GM12875 (cell line): ENCODE data around the gene PILRA.
"Not testable (repeated sequence)": the region's sequence is repeated elsewhere in the genome, so short reads cannot be mapped to it uniquely, and the experiment has no call there.

ENCODE experiments used
- H3K4me3 ChIP-seq: one replicate; pipeline ENCODE4 v1.5.1; 2011; ENCODE audit warnings: low read depth, low read length, control low read depth
- TF ChIP-seq, protein P1 (sequence below): IDR thresholded peaks from 2 replicates; pipeline ENCODE4 v1.5.1; 2011; ENCODE audit warnings: low read depth, mild to moderate bottlenecking, control low read depth, inconsistent platforms, low read length, moderate library complexity, borderline replicate concordance; ENCODE audit not compliant: insufficient read depth

The PILRA gene

DNA sequence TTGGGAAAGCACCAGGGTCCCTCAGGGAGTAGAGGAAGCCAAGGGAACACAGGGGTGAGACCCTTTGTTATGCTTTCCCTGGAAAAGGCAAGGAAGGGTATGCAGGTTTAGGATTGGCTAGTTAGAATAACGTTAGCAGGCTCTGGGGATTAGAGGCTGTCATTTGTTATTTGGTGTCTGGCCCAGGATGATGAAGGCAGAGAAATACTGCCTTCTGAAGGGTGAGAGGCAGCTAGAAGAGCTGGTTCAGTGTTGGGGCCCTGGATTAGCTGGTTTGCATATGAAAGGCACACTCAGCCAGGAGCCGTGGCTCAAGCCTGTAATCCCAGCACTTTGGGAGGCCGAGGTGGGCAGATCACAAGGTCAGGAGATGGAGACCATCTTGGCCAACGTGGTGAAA is 3.0 kb upstream of the PILRA start:
- TF ChIP-seq, protein P1, sequence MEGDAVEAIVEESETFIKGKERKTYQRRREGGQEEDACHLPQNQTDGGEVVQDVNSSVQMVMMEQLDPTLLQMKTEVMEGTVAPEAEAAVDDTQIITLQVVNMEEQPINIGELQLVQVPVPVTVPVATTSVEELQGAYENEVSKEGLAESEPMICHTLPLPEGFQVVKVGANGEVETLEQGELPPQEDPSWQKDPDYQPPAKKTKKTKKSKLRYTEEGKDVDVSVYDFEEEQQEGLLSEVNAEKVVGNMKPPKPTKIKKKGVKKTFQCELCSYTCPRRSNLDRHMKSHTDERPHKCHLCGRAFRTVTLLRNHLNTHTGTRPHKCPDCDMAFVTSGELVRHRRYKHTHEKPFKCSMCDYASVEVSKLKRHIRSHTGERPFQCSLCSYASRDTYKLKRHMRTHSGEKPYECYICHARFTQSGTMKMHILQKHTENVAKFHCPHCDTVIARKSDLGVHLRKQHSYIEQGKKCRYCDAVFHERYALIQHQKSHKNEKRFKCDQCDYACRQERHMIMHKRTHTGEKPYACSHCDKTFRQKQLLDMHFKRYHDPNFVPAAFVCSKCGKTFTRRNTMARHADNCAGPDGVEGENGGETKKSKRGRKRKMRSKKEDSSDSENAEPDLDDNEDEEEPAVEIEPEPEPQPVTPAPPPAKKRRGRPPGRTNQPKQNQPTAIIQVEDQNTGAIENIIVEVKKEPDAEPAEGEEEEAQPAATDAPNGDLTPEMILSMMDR, result no peak
- no peak overlapping the region for H3K4me3 ChIP-seq

DNA sequence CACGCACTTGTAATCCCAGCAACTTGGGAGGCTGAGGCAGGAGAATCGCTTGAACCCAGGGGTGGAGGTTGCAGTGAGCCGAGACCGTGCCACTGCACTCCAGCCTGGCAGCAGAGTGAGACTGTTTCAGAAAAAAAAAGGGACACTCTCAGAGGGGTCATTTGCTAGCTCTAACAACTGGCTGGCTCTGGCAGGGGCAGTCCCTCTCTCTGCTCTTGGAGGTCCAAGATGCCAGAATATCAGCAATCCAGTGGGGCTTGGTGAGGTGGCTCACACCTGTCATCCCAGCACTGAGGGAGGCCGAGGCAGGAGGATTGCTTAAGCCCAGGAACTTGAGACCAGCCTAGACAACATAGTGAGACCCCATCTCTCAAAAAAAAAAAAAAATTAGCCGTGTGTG is 2.5 kb upstream of the PILRA start:
- H3K4me3 ChIP-seq, result no peak overlapping the region
- TF ChIP-seq, protein P1, result no peak

DNA sequence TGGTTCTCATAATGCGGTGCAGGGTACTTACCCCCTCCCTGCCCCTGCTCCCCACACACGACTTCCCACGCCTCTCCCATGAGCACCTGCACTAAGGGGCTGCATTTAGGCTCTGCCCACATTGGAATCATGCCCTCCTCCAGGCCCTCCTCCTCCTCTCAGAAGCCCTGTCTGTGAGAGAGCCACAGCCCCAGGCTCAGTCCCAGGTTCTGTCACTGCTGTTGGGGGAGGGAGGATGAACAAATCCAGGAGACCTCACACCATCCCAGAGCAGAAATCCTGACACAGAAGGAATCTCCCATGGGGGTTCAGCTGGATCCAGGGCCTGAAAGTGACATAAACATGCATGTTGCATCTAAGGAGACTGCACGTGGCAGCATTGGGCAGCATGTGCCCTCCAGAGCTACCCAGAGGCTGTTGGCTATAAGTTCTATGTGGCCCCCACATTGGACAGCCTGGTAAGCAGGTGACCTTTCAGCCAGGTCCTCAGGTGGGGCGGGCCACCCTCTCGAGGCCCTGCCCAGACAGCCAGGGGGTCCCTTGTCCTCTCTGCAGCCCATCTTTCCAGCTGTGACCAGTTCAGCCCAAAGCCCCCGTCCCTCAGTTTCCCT is 1.6 kb upstream of the PILRA start:
- H3K4me3 ChIP-seq, result no peak overlapping the region
- TF ChIP-seq, protein P1, result no peak

DNA sequence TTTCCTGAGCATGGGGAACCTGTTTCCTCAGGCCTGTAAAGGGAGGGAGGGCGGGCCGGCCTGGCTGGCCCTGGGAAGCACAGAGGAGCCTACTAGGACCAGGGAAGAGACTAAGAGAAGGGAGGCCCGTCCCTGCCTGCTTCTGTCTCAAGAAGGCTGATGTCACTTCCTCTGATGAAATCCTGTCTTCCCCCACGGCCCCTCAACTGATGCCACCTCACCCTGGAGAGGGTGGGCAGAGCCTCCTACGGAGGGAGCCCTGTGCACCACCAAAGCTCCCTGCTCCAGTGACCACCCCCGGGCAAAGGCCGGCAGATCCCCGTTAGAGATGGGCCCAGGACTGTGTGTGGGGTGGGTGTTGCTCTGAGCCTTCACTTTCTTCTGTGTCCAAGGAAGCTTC is 1.0 kb upstream of the PILRA start:
- H3K4me3 ChIP-seq, result no peak overlapping the region
- TF ChIP-seq, protein P1, result no peak

DNA sequence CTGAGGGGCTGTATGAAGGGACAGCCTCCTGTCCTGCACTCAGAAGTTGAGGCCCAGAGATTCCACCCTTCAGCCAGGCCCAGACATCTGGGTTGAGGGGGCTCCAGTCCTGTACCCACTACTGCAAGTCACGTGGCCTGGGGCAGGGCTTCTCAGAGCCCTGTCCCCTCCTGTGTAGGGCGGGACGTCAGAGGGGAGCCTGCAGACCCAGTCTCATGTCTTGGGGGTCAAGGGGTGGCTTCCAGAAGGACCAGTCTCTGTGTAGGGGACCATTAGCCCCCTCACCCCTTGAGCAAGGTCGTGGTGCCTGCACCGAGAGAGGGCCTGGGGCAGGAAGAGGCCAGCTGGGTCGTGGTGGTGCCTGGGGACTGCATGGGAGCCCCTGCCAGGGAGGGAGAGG is 593 bp upstream of the PILRA start:
- H3K4me3 ChIP-seq, result no peak overlapping the region
- TF ChIP-seq, protein P1, result no peak

DNA sequence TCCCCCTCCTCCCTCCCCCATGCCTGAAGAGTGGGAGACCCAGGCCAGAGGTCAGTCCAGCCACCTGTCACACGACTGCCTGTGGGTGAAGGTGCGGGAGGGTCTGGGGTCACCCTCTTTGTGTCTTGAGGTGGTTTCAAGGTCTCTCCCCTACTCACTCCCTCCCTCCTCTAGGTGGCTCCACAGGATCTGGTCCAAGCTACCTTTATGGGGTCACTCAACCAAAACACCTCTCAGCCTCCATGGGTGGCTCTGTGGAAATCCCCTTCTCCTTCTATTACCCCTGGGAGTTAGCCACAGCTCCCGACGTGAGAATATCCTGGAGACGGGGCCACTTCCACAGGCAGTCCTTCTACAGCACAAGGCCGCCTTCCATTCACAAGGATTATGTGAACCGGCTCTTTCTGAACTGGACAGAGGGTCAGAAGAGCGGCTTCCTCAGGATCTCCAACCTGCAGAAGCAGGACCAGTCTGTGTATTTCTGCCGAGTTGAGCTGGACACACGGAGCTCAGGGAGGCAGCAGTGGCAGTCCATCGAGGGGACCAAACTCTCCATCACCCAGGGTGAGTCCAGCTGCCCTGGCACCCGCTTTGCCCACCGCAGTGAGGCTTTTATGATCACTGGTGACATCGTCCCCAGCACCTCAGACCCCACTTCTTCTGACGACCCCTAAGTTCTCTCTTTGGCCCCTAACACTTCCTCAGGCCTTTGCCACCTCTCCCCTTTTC is 747 bp downstream of the PILRA start:
- TF ChIP-seq, protein P1, result peak; percentile 56

DNA sequence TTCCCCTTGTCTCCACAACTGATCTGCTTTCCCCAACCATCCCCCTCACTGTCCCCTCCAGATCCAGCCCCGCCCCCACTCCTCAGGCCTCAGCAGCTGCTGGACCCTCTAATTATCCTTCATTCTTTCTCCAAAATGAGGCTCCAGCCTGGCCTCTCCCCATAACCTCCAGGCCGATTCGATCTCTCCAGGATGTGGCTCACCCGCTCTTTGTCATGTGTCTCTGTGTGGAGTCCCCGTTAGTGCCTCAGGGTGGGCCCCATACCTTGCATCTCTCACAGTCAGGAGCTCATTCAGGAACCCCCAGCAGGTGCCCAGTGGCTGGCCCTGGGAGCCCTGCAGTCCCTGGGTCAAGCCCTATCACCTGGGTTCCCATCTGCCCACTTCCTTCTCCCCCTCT is 1.3 kb downstream of the PILRA start:
- TF ChIP-seq, protein P1, result no peak
- H3K4me3 ChIP-seq, result no peak overlapping the region

More for the DNA sequence above, 747 bp downstream of the PILRA start:
- not testable (repeated sequence) for H3K4me3 ChIP-seq
